ENCODE measurements around the gene CYP4F3. TPM values are rescaled to one million over a fixed set of nuclear protein-coding genes. Genes with fewer than 3 reads are reported as not detected.

The CYP4F3 gene
- total and polyA plus RNA-seq, 2 of the 13 experiments (the other 11 are each of a cell fraction or from before 2014, with no cell fraction given): 17.8 to 22.8 TPM

DNA sequence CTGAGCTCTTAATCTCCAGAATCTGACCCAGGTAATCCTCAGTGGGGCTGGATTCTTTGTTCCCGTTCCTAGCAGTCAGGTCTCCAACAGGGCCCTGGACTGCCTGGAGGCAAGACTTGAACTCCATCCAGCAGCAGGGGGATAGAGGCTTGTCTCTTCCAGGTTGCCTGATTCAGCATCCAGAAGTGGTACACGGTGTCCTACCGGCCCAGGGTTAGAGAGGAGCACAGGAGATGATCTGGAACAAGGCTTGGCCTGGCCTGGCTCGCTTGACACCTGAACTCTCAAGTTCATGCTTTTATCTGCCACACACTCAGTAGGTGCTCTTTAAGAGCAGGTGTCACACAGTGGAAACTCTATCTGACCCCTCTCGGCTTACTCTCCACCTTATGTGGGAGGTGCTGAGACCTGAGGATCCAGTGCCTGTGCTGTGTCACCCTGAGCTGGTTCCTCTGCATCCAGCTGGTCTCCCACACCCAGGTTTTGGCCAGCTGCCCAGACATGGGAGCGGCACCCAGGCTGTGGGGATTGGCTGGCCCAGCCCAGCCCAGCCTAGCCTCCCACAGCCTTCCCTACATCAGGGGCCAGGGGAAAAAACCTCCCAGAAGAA is at the start of gene CYP4F3 (continued):
- no peak for TF ChIP-seq MEF2D (CRISPR knock-in tag; IDR thresholded peaks at IDR 0.05)
- TF ChIP-seq ZNF3 (CRISPR knock-in tag; IDR thresholded peaks at IDR 0.05): no peak
- TF ChIP-seq, protein P1, sequence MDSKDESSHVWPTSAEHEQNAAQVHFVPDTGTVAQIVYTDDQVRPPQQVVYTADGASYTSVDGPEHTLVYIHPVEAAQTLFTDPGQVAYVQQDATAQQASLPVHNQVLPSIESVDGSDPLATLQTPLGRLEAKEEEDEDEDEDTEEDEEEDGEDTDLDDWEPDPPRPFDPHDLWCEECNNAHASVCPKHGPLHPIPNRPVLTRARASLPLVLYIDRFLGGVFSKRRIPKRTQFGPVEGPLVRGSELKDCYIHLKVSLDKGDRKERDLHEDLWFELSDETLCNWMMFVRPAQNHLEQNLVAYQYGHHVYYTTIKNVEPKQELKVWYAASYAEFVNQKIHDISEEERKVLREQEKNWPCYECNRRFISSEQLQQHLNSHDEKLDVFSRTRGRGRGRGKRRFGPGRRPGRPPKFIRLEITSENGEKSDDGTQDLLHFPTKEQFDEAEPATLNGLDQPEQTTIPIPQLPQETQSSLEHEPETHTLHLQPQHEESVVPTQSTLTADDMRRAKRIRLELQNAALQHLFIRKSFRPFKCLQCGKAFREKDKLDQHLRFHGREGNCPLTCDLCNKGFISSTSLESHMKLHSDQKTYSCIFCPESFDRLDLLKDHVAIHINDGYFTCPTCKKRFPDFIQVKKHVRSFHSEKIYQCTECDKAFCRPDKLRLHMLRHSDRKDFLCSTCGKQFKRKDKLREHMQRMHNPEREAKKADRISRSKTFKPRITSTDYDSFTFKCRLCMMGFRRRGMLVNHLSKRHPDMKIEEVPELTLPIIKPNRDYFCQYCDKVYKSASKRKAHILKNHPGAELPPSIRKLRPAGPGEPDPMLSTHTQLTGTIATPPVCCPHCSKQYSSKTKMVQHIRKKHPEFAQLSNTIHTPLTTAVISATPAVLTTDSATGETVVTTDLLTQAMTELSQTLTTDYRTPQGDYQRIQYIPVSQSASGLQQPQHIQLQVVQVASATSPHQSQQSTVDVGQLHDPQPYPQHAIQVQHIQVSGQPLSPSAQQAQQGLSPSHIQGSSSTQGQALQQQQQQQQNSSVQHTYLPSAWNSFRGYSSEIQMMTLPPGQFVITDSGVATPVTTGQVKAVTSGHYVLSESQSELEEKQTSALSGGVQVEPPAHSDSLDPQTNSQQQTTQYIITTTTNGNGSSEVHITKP (CRISPR knock-in tag; IDR thresholded peaks at IDR 0.05; ENCODE audit: low read depth): 0 out of 2 replicates have a peak, but pooled peaks have one; percentile 4
- no peak for TF ChIP-seq EEA1 (CRISPR knock-in tag; IDR thresholded peaks at IDR 0.05; ENCODE audit: borderline replicate concordance)
- 0 out of 2 replicates have a peak, but pooled peaks have one; percentile 22 for TF ChIP-seq PCBP1 (IDR thresholded peaks at IDR 0.05; ENCODE audit: borderline replicate concordance, low read depth, low read length)
- no peak for TF ChIP-seq ZNF660 (CRISPR knock-in tag; IDR thresholded peaks at IDR 0.05; ENCODE audit: borderline replicate concordance, low read depth)
- TF ChIP-seq ZFY (CRISPR knock-in tag; IDR thresholded peaks at IDR 0.05): no peak
- TF ChIP-seq, protein P2, sequence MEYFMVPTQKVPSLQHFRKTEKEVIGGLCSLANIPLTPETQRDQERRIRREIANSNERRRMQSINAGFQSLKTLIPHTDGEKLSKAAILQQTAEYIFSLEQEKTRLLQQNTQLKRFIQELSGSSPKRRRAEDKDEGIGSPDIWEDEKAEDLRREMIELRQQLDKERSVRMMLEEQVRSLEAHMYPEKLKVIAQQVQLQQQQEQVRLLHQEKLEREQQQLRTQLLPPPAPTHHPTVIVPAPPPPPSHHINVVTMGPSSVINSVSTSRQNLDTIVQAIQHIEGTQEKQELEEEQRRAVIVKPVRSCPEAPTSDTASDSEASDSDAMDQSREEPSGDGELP (IDR thresholded peaks at IDR 0.05; ENCODE audit: borderline replicate concordance, low read depth): peak; percentile 93; the same call in 1 of the 2 replicates
- TF ChIP-seq KLF15 (CRISPR knock-in tag; IDR thresholded peaks at IDR 0.05; ENCODE audit: borderline replicate concordance): no peak
- TF ChIP-seq NFE2 (CRISPR knock-in tag; IDR thresholded peaks at IDR 0.05): 0 out of 2 replicates have a peak, but pooled peaks have one; percentile 10
- peak; percentile 59 for TF ChIP-seq SAP130 (CRISPR knock-in tag; IDR thresholded peaks at IDR 0.05; ENCODE audit: low read depth)
- TF ChIP-seq, protein P3, sequence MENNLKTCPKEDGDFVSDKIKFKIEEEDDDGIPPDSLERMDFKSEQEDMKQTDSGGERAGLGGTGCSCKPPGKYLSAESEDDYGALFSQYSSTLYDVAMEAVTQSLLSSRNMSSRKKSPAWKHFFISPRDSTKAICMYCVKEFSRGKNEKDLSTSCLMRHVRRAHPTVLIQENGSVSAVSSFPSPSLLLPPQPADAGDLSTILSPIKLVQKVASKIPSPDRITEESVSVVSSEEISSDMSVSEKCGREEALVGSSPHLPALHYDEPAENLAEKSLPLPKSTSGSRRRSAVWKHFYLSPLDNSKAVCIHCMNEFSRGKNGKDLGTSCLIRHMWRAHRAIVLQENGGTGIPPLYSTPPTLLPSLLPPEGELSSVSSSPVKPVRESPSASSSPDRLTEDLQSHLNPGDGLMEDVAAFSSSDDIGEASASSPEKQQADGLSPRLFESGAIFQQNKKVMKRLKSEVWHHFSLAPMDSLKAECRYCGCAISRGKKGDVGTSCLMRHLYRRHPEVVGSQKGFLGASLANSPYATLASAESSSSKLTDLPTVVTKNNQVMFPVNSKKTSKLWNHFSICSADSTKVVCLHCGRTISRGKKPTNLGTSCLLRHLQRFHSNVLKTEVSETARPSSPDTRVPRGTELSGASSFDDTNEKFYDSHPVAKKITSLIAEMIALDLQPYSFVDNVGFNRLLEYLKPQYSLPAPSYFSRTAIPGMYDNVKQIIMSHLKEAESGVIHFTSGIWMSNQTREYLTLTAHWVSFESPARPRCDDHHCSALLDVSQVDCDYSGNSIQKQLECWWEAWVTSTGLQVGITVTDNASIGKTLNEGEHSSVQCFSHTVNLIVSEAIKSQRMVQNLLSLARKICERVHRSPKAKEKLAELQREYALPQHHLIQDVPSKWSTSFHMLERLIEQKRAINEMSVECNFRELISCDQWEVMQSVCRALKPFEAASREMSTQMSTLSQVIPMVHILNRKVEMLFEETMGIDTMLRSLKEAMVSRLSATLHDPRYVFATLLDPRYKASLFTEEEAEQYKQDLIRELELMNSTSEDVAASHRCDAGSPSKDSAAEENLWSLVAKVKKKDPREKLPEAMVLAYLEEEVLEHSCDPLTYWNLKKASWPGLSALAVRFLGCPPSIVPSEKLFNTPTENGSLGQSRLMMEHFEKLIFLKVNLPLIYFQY (CRISPR knock-in tag; IDR thresholded peaks at IDR 0.05; ENCODE audit: borderline replicate concordance): no peak
- no peak for TF ChIP-seq ZNF256 (CRISPR knock-in tag; conservative IDR thresholded peaks at IDR 0.05)
- TF ChIP-seq ZNF607 (CRISPR knock-in tag; IDR thresholded peaks at IDR 0.05; ENCODE audit: borderline replicate concordance): no peak
- no peak for TF ChIP-seq GTF3A (CRISPR knock-in tag; conservative IDR thresholded peaks at IDR 0.05)
- no peak for TF ChIP-seq MLLT10 (CRISPR knock-in tag; IDR thresholded peaks at IDR 0.05)
- TF ChIP-seq ETV6 (CRISPR knock-in tag; conservative IDR thresholded peaks at IDR 0.05): no peak
- no peak for TF ChIP-seq BCL6 (CRISPR knock-in tag; IDR thresholded peaks at IDR 0.05)
- TF ChIP-seq, protein P4, sequence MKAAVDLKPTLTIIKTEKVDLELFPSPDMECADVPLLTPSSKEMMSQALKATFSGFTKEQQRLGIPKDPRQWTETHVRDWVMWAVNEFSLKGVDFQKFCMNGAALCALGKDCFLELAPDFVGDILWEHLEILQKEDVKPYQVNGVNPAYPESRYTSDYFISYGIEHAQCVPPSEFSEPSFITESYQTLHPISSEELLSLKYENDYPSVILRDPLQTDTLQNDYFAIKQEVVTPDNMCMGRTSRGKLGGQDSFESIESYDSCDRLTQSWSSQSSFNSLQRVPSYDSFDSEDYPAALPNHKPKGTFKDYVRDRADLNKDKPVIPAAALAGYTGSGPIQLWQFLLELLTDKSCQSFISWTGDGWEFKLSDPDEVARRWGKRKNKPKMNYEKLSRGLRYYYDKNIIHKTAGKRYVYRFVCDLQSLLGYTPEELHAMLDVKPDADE (CRISPR knock-in tag; IDR thresholded peaks at IDR 0.05): no peak
- TF ChIP-seq, protein P5, sequence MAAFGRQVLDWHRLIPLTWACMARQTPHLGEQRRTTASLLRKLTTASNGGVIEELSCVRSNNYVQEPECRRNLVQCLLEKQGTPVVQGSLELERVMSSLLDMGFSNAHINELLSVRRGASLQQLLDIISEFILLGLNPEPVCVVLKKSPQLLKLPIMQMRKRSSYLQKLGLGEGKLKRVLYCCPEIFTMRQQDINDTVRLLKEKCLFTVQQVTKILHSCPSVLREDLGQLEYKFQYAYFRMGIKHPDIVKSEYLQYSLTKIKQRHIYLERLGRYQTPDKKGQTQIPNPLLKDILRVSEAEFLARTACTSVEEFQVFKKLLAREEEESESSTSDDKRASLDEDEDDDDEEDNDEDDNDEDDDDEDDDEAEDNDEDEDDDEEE (CRISPR knock-in tag; IDR thresholded peaks at IDR 0.05): no peak

Data from HepG2 (cell line).